Effector CD4-positive, alpha-beta T cell (primary cell): ENCODE results near the gene DCT.

Experiments used
- DNase-seq: peaks from one replicate; pipeline ENCODE4 v3.0.0-alpha.2; 2020

DCT gene

GRCh38 chr13:94444826-94445225 lies 34.7 kb downstream of the DCT start:
- no peak for DNase-seq

- DNase-seq = no peak
Measured at GRCh38 chr13:94435604-94436226, 43.8 kb downstream of the DCT start.

DNA sequence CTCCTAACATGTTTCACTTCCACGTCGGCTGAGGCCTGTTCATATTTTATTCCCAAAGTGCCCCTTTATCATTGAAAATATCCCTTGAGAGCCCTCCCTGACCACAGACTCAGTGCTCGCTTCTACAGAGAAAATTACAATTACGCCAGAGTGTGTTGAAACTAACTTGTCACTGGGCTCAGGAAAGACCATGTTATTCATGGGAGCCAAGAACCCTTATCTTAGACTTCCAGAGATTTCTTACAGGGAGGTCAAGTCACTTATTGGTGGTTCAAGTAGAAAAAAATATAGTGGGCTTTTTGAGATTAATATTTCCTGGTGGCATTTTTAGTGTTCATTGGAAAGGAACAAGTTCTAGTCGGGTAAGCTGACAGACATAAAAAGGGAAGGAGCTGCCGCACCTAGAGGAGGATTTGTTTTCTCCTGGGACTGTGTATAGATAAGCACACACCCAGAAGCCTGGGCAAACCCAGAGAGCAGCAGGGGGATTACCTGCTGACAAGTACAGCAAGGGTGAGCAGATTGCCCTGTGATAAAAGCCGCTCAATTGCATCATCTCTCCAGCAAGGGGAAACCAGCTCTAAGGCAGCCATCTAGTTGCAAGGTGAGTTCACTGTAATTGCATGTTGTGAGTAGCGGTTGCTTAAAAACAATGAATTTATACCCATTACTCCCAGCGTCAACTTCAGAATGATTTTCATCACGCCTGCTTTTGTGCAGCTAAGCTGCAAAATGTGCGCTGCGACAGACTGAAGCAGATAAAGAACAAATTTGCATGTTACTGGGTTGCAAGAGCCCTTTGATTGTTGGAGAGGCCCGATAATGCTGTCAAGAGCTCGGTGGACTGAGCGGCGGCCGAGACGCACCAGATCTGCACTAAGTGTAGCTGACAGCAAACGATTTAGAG lies 46.2 kb downstream of the DCT start:
- DNase-seq = no peak

DNA sequence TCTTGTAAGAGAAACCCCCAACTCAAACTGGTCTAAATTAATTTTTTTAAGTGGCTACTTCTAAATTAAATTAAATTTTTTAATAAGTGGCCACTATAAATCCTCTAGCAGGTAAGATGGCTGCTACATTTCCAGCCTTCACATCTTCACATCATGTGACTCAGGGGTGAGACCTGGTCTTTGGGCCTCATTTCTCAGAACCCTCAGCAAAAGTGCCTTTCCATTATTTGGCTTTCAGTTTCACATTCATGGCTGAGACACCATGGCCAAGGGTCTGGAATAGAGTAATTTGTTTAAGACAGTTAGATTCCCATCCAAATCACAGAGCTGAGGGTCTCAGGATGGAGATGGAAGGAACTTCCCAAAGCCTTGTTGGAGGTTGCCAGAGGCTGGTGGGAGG lies 47.5 kb downstream of the DCT start:
- DNase-seq = no peak

- DNase-seq = no peak
Measured at GRCh38 chr13:94431574-94431973, 47.9 kb downstream of the DCT start.

DNA sequence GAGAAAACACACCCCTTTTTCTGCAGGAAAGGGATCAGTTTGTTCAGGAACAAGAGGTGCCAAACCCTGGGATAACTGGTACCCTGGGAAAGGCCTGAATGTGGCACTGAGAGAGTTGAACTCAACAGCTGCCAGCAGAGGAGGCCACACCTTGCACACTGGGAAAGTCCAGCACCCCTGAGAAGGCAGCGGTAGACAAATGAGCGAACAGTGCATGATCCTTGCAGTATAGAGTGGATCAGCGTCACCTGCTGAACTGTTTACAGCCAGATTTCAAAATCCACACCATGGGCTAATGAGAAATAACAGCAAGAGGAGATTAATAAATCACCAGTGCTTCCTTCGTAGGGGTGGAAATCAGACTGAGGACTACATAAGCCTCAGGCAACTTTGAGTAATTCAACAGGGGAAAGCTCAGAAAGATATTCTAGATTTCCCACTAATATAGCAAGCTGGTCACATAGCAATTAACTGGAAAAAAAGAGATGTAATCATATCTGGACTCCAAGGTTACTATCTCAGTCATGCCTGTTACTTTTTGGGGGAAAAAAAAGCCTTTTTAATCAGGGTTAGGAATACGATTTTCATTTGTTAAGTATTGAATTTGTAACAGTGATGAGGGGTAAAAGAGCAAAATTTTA lies 52.0 kb downstream of the DCT start:
- DNase-seq = no peak

GRCh38 chr13:94419925-94420305 lies 59.6 kb downstream of the DCT start:
- DNase-seq = no peak

DNA sequence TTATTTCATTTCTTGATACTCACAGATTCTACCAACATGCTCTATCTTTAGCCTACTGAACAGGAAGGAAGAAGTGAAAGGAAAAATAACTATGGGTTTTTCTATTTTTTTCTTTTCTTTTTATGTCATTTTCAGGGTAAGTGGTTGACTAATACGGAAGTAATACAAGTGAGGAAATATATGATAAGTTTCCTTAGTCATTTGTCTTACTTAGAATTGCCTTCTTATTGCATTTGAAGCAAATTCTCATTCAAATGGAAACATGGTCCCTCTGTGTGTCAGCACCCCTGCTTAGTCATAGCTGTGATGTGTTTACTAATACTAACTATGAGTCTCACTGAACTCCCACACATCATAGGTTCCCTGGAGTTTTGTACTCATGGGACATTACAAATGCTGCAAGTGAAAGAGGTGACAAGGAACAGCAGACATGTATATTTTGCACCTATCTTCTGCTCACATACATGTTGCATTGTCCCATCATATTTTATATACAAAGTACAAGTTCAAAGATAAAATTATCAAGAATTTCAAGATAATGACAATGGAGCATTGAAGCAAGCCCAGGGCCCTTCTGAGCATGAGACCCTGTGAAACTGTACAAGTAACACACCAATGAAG lies 60.1 kb downstream of the DCT start:
- no peak for DNase-seq

DNA sequence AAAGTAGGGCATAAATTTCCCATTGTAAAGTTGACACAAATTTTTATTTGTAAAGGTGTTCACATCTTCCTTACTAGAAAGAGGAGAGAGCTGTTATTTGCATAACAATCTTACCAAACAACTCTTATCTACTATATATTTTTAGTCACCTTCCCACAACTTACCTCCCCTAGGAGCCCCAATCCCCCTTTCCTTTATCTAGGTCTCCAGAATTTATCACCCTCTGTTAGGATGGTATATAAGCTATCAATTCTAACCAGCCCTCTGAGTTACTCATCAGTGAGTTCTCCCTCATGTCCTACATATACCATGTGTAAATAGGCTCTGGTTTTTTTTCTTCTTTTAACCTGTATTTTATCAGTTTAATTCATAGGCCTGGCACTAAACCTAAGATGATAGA lies 62.2 kb downstream of the DCT start:
- no peak for DNase-seq

DNA sequence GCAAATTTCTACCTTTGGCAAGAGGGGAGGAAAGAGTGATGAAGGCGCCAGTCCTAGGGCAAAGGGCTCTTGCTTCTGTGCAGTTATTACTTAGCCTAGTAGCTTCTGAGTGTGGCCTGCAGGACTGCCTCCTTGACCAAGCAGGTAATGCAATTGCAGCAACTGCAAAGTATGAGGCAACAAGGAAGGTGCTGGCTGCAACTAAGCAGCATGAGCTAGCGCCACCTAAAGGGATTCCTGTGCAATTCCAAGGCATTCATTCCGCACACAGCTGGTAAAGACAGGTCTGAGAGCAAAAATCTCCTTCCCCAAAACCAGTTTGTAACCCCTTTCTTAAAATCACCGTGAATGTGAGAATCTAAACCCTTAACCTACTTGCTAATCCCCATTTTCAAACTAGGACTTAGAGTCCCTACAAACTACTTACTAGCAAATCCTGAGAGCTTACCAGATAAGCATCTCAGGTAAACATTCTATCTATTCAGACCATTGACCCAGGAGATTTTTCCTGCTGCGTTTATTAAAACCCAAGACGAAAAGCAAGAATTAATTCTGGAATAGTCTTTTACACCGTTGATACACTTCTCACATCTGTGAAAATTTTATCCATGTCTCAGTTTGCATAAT lies 62.9 kb downstream of the DCT start:
- no peak for DNase-seq

- no peak for DNase-seq
Measured at GRCh38 chr13:94415500-94416237, 63.8 kb downstream of the DCT start.

GRCh38 chr13:94414708-94415107 lies 64.8 kb downstream of the DCT start:
- DNase-seq = no peak

DNA sequence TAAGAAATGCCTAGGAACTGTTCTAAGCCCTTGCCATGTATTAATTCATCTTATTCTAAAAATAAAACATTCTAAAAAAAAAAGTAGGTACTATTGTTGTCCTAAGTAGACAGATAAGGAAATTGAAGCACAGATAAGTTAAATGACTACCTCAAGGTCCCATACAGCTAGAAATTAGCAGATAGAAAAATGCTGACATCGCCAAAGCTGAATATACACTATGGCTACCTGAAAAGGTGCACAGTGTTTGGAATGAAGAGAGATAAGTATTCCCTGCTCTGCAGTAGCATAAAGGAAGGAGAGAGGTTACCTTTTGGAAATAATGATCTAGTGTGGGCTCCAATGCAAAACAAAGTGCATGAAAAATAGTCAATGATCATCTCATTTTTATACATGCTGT lies 65.3 kb downstream of the DCT start:
- no peak for DNase-seq

DNA sequence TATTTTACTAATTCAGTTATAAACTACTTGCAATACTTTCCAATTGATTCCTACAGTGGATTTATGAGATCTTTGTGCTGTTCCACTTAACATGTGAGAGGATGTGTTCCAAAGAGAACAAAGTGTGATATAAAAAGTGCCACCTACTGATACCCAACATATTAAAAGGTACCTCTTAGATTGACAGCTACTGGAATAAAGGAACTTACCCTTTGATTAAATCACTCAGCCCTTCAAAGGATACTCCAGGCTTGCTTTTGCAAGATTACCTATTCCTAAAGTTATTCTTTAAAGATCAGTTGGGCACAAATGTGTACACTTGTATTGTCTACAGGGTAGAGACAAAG lies 65.9 kb downstream of the DCT start:
- no peak for DNase-seq

DNA sequence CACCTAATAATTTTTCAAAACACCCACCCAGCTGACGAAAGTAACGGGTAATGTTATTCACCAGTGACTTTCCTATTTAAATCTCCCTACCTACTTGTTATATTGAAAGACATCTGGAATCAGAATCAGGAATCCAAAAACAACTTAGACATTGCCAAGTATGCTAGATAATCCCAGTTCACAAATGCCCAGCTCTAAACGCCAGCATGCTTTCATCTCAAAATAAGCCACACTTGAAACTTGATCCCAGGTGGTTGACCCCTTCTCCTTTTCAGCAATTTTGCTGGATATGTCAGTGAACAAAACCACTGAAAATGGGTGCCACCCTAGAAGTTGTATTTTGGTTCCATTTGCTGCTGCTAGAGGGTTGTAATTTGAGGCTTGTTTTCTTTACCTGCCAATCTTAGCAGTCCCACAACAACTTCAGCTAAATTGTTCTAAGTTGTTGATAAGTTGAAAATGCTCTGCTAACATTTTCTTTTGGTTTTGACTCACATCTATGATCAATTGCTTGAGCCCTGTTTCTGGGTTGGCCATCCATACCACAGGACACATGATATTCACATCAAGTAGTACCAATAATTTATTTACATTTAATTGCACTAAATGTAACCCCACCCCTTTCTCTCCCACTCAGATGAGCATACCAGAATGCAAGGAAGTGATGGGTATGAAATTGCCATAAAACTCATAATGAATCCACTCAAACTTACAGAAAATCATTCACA lies 66.4 kb downstream of the DCT start:
- no peak for DNase-seq

- no peak for DNase-seq
Measured at GRCh38 chr13:94411747-94412146, 67.7 kb downstream of the DCT start.

DNA sequence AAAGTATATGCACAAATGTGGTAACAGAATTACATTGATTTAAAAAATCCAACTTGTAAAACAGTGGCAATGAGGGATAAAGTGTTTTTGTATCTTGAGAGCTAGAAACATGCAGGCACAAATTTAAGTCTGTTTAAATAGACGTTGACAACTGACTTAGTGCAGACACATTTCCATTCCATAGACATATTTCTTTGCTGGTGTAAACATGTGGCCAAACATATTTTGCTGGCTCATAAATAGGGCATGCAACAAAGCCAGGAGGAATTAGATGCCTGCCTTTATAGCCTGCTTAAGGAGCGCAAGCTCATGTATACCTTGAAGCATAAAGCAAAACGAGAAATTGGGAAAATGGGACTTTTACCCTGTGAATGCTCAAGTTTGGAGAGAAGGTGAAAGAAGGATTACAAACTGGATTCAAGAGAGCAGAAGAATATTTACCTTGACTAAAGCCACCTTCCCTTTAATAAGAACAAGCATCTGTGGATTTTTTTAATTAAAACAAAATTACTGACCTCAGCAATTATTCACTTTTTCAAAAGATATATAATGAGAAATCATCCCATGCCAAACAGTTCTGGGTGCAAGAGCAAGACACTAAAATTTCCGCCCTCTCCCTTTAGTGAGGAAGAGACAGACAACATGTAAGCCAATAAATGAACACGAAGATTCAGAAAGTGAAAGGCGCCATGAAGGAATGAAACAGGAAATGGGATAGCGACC lies 71.0 kb downstream of the DCT start:
- no peak for DNase-seq

DNA sequence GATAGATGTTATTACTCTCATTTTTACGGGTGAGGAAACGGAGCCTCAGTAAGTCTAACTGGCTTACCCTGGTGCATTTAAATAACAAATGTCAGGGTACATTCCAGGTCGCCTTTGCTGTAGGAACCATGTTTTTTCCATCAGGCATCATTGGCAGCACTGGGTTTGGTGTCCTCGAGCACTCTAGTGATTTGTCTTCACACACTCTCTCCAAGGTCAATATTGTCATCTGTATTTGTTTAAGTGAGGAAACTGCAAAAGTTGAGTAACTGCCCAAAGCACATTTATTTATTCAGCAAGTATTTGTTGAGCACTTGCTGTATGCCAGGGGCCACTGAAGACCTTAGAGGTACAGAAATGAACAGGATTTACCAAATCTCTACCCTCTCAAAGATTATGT lies 78.6 kb downstream of the DCT start:
- DNase-seq = no peak

- DNase-seq = no peak
Measured at GRCh38 chr13:94399812-94400211, 79.7 kb downstream of the DCT start.

DNA sequence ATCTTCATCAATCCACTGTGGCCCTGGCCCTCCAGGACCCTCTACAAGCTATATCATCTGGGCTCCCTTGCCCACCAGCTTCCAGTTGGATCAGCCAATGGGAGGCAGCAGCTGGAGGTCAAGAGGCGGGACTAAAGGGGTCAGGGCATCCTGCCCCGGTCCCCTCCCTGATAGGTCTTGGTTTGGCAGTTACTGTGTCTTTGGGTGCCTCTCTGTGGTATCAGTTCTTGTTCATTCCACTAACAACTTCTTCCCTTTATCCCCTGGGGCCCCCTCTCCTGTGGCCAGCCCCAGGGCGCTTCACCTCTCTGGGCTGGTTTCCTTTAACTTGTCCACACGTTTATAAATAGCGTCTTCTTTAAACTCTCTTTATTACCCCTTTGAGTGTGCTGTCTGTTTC lies 83.6 kb downstream of the DCT start:
- DNase-seq = no peak

- no peak for DNase-seq
Measured at GRCh38 chr13:94394723-94395122, 84.8 kb downstream of the DCT start.
